Esophagus mucosa (tissue), 1 donor: Measurements from ENCODE around the gene PIGV. TPM values are rescaled to one million over a fixed set of nuclear protein-coding genes. Genes with fewer than 3 reads are reported as not detected.
A peak's percentile ranks its signal among the peaks of the same experiment; 100 is the strongest.

Experiments
- ATAC-seq: fragments of 200-7000 bp; cut with Tn5 transposase; one replicate; pipeline ENCODE4 v1.9.1; 2020
- total RNA-seq: library from RNA; stranded (reverse); gene quantifications from one replicate; pipeline ENCODE4 v1.2.4, GENCODE V29; 2023
- donor health status: DM: yes; HTN: yes; CAD: no.

Gene PIGV
- 9.4 TPM for total RNA-seq

GRCh38 chr1:26787706-26788514 is at the start of gene PIGV:
Gene PIGV (plus strand): TSS chr1:26787950. CDS start chr1:26790816, 2,866 bp downstream.
- peak; percentile 82 for ATAC-seq

DNA sequence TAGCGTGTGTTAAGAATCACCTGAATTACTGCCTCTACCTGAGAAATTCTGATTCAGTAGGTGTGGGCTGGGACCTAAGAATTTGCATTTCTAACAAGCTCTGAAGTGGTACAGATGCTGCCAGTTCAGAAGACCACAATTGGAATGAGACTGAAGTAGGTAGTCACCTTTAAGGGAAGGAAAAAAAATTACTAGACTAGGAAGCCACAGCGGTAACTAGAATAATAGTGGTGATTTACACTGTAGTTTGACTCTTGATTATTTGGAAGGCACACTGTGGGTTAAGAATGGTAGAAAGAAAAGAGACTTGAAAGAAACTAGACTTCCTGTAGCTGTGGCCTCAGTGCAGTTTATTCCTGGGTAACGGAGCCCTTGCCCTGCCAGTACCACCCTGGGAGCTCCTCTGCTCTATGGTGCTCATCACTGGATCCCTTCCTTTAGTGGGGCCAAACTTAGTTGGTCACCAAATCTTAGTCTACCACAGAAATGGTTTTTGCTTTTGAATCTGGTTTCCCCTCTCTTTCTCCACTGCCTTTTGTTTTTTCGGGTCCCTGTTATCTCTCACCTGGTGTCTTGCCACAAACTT is 48.3 kb upstream of the PIGV start:
- ATAC-seq, result no peak

DNA sequence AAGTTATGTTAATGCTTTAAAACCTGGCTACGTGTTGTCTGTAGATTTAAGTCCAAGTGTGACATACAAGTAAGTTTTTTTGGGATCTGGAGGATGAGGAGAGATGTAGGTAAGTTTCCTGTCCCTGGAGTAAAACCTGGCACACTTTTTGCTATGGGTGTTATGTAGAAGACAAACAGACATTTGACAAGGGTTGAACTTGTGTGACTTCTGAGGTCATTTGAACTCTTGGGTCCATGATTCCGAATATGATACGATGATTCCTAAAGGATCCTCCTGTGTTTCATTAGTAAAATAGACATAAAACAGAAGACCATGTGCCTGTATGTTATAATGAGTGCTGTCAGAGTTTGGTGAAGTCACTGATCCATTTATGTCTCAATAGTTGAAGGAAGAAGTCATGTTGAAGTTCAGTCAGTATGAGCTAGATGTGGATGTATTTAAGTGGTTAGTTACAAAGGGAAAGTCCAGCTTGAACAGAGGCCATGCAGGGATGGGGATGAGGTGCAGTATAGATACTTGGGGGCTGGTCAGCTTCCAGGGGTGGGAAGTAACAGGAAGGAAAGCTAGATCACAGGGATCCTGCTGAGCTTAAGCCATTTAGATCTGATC is 47.6 kb upstream of the PIGV start:
- ATAC-seq, result no peak

- ATAC-seq, result no peak
Observed at GRCh38 chr1:26740952-26741351, 46.8 kb upstream of the PIGV start.

- ATAC-seq, result no peak
Observed at GRCh38 chr1:26743426-26744059, 44.2 kb upstream of the PIGV start.

DNA sequence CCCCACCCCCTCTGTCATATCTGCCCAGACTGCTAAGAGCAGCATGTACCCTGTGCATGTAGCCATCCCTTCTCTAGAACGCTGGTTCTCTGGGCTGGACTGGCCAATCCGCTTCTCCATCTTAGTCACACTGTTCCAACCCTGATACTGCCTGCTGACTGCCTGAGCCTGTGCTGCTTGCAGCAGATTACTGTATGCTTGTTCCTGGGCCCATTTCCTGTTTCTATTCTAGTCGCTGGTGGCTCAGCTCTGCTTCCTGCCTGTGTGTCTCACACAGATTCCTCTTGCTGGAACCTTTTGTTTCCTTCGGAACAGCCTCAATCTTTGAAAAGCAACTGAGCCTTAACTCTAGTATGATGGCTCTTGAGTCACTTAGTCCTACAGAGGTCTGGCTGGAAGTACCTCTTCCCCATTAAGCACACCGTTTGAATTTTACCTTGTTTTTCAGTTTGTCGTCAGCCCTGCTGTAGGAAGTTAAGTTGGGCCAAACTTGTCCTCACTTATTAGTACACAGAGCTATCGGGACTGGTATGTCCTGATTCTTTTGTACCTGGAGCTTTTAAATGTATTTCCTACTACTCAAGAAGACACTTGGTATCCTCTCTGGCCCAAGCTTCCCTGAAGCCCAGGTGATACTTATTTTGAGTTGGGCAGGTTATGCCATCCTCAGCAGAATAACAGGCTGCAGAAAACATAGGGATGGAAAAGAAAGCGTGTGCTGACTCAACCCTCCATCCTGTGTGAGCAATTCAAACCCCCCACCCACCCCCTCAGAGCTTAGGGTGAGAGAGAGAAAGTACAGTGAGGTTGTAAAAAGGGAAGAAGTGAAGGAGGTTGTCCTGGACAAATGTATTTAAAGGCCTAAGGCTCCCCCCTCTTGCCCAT is 43.4 kb upstream of the PIGV start:
- peak; percentile 96 for ATAC-seq

DNA sequence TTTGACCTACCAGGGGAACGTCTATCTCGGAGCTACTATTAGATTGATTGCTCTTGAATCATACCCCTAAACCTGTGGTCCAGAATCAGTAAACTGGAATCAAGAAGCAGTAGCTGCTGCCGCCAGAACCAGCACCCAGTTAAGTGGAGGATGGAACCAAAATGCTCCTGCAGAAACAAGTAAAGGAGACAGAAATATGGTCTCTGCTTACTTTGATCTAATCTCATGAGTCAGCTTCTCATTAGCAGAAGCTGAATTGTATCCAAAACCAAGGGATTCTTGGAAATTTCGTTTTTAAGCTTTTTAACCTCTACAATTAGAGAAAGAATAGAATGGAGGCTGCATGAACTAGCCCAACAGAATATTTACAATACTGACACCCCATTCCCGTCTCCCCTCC is 42.6 kb upstream of the PIGV start:
- no peak for ATAC-seq

GRCh38 chr1:26747048-26747447 is 40.7 kb upstream of the PIGV start:
- no peak for ATAC-seq

DNA sequence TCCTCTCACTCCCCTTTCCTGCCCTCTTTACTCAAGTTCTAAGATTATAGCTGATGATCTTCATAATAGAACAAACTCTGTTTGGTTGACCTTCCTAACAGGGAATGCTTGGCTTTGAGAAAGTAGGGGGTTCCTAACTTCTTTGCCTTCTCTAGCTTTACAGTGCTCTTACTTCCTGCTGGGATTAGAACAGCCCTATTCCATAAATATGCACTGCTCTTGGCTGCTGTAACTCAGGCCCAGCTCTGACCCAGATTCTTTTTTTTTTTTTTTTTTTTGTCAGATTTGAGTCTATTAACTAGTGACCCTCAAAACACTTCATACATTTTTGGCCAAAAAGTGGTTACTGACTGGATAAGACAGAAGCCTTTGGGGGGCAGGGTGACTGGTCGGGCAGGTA is 39.4 kb upstream of the PIGV start:
- ATAC-seq, result no peak

DNA sequence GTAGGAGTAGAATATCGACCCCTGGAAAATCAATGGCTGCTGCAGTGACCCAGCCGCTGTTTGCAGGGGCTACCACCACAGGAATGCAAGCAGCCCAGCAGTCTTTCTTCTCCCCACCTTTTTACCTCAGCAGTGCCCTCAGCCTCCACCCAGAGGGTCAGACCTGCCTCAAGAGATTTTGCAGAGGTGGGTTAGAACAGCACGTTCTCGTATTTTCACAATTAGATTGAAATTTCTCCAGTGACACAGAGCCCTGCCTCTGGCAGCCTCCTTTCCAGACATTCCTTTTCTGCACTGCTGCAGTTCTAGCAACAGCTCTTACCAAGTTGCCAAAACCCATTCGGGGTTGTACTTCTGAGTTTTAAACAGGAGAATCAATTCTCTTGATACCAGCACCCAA is 38.3 kb upstream of the PIGV start:
- ATAC-seq, result no peak

DNA sequence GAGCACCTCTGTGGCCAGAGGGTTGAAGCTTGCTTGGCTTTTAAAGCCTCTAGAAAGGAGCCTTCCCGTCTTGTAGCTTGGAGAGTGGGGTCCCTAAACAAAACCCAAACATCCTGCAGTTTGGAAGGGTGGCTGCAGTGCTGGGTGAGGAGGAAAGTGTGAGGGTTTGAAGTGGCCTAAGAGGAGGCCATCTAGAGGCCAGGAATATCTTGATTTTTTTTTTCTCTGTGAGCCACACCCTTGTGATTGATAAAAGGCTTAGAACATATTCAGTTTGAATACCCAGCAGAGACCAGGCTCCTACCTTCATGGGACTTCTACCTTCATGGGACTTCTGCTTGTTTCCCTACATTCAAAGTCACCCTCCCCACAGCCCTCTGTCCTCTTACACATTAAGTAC is 37.3 kb upstream of the PIGV start:
- no peak for ATAC-seq

GRCh38 chr1:26752519-26752918 is 35.2 kb upstream of the PIGV start:
- no peak for ATAC-seq

DNA sequence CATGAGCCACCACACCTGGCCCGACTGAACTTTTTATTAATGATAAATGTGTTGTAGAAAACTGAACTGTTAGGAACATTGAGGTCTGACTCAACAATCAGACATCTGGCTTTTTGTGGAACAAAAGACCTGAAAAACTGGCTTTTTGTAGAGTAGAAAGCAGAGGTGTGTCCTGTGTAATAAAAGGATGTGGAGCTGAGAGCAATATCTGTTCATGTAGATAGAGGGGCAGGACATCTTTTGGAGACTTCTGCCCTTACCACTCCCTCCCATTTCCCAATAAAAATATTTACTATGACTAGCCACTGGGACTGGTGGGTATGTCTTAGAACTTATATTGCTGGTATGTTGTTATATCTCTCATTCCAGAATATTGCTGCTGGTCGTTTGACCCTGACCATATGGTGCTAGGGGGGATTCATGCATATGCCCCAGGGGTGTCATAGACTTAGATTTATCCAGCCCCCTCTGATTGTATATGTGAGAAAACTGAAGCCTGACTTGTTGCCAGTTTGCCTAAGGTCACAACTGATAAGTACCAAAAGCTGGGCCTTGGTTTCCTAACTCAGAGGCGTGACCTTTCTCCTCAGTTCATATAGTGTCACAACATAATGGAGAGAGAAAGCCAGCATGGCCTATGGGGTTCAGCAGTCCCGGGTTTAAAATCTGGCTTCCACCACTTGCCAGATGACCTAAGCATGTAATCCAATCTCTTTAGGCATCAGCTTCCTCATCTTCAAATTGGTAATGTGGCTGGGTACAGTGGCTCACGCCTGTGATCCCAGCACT is 33.5 kb upstream of the PIGV start:
- ATAC-seq, result peak; percentile 89

DNA sequence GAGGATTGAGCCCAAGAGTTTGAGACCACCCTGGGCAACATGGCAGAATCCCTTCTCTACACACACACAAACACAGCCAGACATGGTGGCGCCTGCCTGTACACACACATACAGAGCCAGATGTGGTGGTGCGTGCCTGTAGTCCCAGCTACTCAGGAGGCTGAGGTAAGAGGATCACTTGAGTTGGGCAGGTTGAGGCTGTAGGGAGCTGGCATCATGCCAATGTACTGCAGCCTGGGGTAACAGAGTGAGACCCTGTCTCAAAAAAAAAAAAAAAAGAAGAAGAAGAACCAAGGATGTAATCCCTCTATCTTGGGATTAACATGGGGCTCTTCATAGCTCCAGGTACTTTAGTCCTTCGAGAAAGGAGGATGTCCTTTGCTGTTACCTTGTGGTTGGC is 29.4 kb upstream of the PIGV start:
- no peak for ATAC-seq

DNA sequence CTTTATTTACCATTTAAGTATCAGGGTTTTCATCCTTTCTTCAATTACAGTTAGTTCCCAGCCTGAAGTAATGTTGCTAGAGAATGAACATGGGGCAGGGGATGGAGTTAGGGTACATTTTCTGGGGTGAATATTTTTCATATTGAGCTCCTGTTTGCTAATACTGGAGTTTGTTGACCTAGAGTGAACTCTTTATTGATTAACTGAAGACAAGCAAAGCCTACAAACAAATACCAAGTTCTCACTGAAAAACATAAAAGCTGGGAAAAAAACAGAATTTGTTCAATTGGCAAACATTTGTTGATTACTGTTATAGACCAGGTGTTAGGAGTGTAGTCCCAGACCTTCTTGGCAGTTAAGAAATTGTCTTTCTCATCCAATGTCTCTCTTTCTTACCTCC is 28.2 kb upstream of the PIGV start:
- ATAC-seq, result no peak

DNA sequence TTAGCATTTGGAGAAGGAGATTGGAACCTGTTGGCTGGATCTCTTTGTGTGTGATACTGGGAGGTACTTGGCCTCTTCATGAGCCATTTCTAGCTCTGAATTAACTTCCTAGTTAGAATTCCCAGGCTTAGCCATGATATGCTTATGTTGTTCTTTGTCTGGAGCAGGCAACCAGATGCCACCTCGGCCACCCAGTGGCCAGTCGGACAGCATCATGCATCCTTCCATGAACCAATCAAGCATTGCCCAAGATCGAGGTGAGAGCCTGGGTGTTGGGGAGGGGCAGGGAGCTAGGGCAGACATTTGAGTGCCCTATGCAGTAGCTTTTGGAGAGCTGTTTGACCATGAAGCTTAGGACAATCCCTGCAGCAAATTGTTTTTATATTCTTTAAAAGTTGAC is 26.5 kb upstream of the PIGV start:
- no peak for ATAC-seq

DNA sequence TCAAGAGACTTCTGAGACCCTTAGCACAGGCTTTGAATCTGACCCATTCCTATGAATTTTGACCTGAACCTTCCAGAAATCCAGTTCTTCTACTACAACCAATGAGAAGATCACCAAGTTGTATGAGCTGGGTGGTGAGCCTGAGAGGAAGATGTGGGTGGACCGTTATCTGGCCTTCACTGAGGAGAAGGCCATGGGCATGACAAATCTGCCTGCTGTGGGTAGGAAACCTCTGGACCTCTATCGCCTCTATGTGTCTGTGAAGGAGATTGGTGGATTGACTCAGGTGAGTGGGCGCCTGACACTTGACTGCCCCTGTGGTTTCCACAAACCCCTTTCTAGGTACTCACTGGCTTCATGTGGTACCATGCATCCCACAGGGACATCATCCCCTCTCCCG is 20.0 kb upstream of the PIGV start:
- no peak for ATAC-seq

DNA sequence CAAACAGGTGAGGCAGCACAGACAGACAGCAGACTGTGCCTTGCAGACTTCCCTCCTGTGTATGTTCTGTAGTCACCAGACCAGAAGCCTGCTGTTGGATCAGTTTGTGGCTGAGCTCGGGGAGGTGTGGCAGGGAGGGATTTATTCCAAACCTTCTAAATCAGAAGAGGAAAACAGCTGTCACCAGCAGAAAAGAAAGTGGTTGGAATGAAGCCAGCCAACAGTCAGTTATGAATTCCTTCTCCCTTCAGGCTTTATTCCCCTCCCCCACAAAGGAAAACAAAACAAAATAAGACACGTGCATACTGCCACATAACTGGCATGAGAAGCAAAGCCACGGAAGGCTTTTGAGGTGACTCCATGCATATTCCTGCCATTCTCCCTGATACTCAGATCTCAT is 19.0 kb upstream of the PIGV start:
- ATAC-seq, result peak; percentile 70

DNA sequence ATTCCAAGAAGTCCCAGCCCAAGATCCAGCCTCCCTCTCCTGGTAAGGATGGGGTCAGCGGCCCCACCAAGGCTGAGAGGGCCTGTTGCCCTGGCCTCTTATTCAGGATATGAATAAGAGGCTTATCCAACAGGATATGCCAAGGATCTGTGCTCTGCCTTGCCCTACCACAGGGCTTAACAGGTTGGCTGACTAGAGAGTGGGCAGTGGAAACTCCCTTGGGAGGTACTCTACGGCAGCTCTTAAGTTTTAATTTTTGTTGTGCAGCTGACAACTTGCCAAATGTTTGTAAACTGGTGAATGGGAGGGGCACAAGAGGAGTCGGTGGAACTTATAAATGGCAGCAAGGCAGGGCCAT is 16.5 kb upstream of the PIGV start:
- ATAC-seq, result peak; percentile 60

DNA sequence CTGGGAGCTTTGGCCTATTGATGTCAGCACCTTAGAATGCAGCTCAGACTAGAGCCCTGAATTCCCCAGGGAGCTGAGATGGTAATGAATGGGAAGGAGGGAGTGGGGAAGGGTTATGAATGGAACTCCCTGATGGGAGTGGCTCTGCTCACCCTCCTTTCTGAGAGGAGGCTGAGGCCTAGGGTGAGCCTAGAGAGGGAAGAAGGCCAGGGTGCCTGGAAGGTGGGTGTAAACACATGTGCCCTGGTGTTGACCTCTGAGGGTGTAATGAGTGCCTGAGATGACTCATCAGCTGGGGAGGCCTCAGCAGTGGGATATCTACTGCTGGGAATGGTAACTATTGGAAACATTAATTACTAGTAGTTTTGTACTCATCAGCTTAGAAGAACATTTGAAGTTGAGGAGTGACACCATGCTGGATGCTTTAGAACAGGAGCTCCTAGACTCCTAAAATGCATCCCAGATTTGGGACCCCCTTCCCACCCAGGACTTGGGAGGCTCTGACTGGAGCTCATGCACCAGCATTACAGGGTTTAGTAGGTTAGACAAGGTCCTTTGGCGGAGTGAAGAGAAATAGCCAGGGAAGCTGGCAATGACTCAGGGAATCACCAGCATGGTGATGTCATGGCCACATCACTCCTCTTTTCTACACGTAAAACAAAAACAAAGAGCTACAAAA is 16.0 kb upstream of the PIGV start:
- ATAC-seq, result peak; percentile 79

GRCh38 chr1:26772687-26773086 is 15.1 kb upstream of the PIGV start:
- no peak for ATAC-seq
